NCI-H2171 (cell line): ENCODE data around the gene COX5B.
"Not testable (repeated sequence)": the region's sequence is repeated elsewhere in the genome, so short reads cannot be mapped to it uniquely, and the experiment has no call there.

Experiments
- DNase-seq: peaks from one replicate; lab custom pipeline; 2025; lab: John Stamatoyannopoulos, UW

The COX5B gene

DNA sequence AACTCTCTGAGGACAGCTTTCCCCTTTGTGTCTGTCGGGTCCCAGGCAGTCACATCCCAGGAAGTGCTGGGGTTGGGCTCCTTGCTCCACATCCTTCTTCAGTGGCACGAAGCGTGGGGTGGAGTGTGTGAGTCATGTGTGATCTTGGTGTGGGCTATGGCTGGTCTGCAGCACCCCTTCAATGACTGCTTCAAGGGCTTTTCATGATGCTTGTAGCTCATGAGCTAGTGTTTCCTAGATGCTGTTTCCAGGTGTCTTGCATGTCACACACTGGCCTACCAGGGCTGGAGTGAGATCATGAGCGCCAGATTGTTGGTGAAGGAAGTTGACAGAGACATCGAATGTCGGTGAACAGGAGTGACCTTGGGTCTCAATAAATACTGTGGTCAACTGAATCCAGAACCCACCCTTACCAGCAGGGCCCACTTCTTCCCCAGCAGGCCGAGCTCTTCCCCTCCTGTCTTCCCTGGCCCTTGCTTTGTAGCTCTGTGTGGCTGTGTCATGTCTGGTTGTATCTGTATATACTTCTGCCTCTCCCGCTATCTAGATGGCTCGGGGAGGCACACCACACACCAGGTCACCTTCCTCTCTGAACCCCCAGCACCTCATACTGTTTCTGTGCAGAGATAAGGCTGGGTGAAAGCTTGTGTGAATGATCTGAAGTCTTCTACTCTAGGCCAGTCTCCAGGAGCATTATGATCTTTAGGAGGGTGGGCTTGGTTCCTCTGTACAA lies 27.5 kb downstream of the COX5B start:
- DNase-seq = no peak

DNA sequence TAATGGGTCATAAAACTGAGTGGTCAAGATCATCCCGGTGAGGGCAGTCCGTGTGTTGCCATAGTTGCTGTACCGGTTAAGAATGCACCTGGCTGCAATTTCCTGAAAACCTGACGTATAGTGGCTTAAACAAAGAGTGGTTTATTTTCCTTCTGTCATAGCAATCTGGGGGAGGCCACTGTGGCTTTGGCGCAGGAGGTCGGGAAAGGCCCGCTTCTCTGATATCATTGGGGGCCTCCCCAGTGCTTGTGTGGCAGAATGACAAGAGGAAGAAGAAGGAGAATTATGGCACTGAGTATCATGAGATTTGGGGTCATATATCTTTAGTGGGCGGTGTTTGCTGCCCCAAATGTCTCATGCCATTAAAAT lies 28.0 kb downstream of the COX5B start:
- DNase-seq = no peak

DNA sequence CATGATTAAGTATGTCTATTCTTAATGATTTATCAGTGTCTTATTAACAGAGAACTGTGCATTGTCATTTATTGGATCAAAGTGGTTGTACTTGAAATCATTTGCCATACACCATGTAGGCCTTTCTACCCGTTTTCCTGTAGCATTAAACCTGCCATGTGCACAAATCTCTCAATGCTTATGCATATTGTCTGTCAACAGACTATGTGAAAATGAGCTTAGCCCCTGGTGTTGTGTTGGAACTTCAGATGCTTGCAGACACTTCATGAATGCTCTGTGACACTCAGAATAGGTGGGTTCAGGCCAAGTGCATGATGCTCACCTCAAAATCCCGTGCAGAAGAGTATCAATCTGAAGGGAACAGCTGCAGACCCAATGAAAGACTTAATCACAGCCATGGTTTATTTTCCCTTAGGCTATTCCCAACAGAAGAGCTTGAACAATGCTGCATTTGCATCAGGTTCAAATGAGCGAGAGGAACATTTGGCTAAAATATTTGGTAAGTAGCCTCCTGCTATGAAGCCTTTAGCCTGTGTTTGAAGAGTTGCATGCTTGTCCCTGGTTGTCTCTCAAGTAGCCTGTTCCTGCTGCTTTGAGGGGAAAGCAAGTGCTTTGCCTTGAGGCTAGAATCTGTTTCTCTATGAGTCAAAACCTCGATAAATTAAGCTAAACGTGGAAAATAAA lies 29.7 kb downstream of the COX5B start:
- no peak for DNase-seq

DNA sequence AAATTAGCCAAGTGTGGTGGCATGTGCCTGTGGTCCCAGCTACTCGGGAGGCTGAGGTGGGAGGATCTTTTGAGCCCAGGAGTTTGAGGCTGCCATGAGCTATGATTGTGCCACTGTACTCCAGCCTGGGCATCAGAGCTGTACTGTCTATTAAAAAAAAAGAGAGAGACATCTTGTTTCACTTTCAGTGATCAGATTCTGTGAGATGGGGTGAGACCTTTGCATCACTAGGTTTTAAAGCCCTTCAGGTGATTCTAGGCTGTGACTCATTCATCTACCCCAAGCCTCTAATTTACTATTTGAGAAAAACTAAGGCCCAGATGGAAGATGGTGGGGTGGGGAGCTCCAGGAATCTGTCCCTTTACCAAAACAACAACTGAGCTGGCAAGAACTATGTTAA lies 30.8 kb downstream of the COX5B start:
- DNase-seq = no peak

DNA sequence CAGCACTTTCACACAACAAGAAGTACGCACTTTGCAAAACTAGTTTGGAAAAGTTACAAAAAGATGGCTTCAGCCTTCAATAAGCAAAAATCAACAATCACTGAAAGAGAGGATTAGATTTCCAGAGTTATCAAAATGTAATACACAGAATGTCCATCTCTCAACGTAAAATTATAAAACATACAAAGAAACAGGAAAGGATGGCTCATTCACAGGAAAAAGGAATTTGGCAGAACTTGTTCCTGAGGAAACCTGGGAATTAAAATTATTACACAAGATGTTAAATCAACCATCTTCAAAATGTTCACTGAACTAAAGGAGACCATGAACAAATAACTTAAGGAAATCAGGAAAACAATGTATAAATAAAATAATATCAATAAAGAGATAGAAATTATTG lies 31.6 kb downstream of the COX5B start:
- no peak for DNase-seq

DNA sequence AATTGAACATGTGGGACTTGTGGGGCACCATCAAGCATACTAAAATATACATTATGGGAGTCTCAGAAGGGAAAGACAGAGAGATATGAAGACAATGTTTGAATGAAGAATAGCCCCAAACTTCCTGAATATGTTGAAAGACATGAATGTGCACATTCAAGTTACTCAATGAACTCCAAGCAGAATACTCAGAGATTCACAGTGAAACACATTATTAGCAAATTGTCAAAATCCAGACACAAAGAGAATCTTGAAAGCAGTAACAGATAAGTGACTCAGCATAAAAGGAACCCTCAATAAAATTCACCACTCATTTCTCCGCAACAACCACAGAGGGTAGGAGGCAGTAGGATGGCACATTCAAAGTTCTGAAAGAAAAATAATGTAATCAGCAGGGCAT lies 32.4 kb downstream of the COX5B start:
- no peak for DNase-seq

DNA sequence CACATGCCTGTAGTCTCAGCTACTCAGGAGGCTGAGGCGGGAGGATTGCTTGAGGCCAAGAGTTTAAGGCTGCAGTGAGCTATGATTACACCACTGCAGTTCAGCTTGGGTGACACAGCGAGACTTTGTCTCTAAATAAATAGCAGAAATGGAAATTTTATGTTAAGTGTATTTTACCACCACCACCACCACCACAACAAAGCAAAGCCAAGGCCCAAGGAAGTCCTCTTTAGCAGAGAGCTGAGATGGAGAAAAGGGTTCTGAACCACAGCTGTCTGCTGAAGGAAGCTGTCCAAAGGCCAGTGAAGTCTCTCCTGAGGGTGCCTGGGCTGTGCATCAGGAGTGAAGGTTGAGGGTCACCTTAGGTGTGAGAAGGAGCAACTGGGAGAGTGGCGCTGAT lies 41.4 kb downstream of the COX5B start:
- not testable (repeated sequence) for DNase-seq

DNA sequence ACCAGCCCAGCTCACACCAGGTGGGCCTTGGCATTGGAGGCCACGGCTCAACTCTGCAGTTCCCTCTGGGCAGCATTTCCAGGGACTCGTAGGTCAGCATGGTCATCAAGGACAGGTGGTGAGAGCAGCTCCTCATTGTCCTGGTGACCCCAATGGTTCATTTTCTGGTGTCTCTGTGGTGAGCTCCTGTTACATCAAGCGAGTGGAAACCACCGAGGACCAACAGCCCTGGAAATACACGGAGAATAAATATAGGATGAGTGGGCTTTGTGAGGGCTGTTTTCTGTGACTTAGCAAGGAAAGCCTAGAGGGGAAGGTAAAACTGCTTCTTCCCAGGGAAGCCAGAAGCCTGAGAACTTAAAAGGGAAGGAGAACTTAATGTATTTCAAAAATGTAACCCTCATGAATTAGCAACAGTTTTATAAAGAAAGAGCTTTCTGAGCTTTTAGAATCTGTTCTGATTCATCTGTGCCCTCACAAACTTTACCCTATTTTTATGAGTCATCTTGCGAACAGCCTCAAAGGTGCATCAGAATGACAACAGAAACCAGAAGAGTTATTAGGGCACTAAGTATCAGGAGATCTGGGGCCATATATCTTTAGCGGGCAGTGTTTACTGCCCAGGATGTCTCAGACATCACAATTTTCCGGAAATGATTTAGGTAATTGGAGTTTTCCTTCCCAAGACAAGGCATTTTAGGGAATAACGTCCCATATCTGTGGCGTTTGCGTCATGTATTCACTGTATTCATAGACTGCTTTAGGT lies 42.4 kb downstream of the COX5B start:
- DNase-seq = no peak

DNA sequence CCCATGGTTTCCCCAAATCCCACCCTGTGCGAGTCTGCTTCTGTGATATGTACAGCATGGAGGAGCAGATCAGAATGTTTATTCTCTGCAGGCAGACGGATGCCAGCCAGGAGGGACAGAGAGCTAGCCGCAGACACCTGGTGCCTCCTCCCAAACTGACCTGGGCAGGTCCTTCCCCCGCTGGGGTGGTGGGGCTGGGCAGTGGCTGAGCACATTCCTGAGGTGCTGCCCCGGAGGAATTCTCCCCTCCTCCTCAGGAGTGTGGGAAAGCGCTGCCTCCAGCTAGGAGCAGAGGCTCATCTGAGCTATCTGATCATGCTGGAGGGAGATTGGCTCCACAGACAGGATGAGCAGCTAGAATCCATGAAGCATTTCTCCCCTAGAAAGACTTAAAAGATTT lies 45.3 kb downstream of the COX5B start:
- DNase-seq = no peak

DNA sequence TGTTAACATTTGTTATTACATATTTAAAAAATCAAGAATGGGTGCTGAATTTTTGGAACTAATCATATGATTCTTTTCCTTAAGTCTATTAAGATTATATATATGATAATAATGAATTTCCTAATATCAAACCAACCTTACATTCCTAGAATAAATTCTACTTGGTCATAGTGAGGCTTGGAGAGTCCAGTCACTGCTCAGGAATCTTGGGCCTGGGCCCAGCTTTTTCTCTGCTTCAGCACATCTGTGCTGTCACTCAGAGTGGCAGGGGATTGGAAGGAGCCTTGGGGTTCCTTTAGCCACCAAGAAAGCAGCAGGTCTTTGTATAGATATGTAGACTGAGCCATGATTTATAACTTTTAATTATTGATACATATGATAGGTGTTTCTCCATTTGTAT lies 47.6 kb downstream of the COX5B start:
- no peak for DNase-seq

DNA sequence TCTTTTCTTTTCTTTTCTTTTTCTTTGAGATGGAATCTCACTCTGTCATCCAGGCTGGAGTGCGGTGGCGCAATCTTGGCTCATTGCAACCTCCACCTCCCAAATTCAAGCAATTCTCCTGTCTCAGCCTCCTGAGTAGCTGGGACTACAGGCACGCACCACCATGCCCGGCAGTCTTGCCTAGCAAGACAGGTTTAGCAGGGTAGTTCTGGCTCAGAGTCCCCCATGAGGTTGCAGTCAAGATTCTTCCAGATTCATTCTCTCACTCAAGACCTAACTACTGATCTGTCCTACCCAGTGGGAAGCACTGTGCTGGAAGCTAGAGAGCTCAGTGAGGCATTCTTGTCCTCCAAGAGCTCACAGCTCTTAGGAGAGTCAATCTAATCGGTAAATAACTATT lies 49.9 kb downstream of the COX5B start:
- DNase-seq = no peak

DNA sequence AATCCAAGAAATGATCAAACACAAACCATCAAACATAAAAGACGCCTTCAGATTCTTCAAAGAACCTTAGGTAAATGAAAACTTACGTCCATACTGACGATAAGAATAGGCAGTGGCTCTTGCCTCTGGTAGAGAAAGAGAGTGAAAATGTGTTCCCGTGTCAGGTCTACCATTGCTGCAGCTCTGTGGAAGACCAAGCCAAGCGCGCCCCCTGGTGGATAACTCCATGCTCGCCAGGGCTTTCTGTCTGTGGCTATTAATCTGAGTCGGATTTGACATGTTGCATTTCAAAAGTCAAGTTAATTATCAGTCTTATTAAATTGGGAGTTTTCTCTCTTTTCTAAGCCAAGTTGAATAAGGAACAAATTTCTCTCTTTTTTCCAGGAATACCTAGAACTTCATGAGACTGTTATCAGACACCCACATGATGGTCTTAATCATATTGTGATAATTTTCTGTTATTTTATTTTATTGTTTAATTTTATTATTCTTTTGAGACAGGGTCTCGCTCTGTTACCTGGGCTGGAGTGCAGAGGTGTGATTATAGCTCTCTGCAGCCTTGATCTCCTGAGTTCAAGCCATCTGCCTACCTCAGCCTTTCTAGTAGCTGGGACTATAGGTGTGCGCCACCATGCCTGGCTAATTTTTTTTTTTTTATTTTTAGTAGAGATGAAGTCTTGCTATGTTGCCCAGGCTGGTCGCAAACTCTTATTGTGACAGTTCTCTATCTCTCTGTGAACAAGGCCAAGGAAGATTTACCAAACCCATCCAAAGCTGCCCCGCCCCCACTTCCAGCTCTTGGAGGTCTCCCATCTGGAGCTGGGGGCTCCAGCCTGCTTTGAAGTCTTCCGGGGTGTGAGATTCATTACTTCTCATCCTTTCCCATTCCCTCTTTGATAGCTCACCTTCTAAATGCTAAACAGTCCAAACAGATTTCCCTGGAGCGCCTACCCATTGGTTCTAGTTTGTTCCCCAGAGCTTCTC lies 51.7 kb downstream of the COX5B start:
- peak; percentile 76 for DNase-seq
